ENCODE measurements around the gene PAX4. TPM values are rescaled to one million over a fixed set of nuclear protein-coding genes. Genes with fewer than 3 reads are reported as not detected.

PAX4 gene
- total and polyA plus RNA-seq, 2 donors (not counting 3 experiments of a cell fraction or from before 2014, with no cell fraction given), result not detected

DNA sequence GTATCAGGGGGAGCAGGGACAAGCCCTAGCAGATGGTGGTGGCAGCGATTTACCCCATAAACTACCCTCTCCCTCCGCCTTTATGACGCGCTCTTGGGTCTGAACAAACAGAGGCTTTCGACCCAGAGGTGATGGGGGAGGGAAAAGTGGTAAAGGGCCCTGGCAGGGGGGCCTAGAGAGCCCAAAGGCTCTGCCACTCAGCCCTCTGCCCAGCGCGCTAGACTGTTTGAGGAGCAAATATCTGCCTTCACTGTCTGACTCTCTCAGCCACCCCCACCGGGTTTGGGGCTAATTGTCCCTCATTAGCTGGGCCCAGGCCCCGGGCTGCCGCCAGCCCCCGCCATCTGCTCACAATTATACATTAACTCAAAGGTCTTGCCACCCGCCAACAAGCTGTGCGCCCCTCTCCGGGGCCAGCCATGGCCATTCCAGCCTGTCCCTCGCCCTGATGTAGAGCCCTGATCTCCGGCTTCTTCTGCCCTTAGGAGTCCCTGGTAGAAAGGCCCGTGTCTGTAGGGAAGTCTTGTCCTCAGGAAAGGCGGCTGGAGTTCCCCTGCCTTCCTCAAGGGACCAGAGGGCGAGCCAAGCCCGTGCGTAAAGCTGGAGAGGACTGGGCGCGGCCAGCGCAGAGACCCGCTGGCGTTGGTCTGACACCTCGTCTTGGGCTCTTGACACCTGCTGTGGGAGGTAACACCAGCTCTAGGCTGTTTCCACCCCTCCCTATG, 1.9 kb upstream of the PAX4 start:
- no peak overlapping the region for H2AFZ ChIP-seq (ENCODE audit: low read depth, low read length)
- ChIA-PET POLR2A (no interaction called here), CTCF (interaction anchor here (0.9 to 1.6 kb wide), 2 partner anchors 587 to 590 kb away, joined by 3 to 4 read pairs; no protein-coding TSS in a partner anchor)
- dilution Hi-C loops (cut with MboI; ENCODE audit: extremely low pct_ligation_motif_present, low sequenced_read_pairs), result no loop called here
- no peaks in the 10 kb centered on the region for H4K20me1 ChIP-seq (replicated peaks; ENCODE audit: control insufficient read depth, extremely low read depth, insufficient read depth, low read length)
- no peak overlapping the region for H3K27ac ChIP-seq (ENCODE audit: insufficient read depth, low read depth, low read length)
- no peaks in the 10 kb centered on the region for H3K9me1 ChIP-seq (replicated peaks; ENCODE audit: control insufficient read depth, extremely low read depth, insufficient read depth, low read length)
- no peak overlapping the region for H3K9ac ChIP-seq (replicated peaks; ENCODE audit: extremely low read depth, insufficient read depth, low read length)
- H3K9me3 ChIP-seq (replicated peaks; ENCODE audit: control insufficient read depth, insufficient read depth, low read length), result no peaks in the 10 kb centered on the region
- no TSS peak for BruUV-seq (replicated peaks)
- H3K36me3 ChIP-seq (ENCODE audit: control insufficient read depth in 2 of 2, extremely low read depth in 1 of 2, insufficient read depth in 2 of 2, low read length in 2 of 2), result no peaks in the 10 kb centered on the region
- intact Hi-C loops (cut with micrococcal nuclease), result loop anchor here (1.0 to 10.0 kb wide), 2 partner anchors 23 to 115 kb away; no protein-coding TSS in a partner anchor
- no peak overlapping the region for H3K4me3 ChIP-seq (replicated peaks in 1 of 3; ENCODE audit: insufficient read depth in 1 of 3, low read depth in 1 of 3, low read length in 3 of 3)
- peaks cover 30 to 44% of the 10 kb centered on the region in 2 experiments for H3K27me3 ChIP-seq (ENCODE audit: control insufficient read depth in 2 of 2, insufficient read depth in 2 of 2, low read length in 2 of 2)
- no peak overlapping the region for H3K4me2 ChIP-seq (ENCODE audit: insufficient read depth, low read length)
- no peaks in the 10 kb centered on the region for H3K4me1 ChIP-seq (ENCODE audit: control insufficient read depth, extremely low read depth, insufficient read depth, low read length)
- DNase-seq (ENCODE audit: low read depth, low spot score) (no peak), FAIRE-seq (no peak)
- H3K79me2 ChIP-seq (ENCODE audit: control insufficient read depth, insufficient read depth, low read length), result no peaks in the 10 kb centered on the region
- TF ChIP-seq EZH2 (IDR thresholded peaks at IDR 0.05; ENCODE audit: borderline replicate concordance, low read depth, low read length, severe bottlenecking), result no peak
- TF ChIP-seq MYC (IDR thresholded peaks at IDR 0.05; ENCODE audit: low read depth, low read length), result no peak
- no peak for TF ChIP-seq JUN (IDR thresholded peaks at IDR 0.05; ENCODE audit: borderline replicate concordance, insufficient read depth, insufficient read length, low read depth)
- TF ChIP-seq, protein P1, sequence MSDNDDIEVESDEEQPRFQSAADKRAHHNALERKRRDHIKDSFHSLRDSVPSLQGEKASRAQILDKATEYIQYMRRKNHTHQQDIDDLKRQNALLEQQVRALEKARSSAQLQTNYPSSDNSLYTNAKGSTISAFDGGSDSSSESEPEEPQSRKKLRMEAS (IDR thresholded peaks at IDR 0.05; ENCODE audit: insufficient read depth, insufficient read length), result no peak
- TF ChIP-seq, protein P2, sequence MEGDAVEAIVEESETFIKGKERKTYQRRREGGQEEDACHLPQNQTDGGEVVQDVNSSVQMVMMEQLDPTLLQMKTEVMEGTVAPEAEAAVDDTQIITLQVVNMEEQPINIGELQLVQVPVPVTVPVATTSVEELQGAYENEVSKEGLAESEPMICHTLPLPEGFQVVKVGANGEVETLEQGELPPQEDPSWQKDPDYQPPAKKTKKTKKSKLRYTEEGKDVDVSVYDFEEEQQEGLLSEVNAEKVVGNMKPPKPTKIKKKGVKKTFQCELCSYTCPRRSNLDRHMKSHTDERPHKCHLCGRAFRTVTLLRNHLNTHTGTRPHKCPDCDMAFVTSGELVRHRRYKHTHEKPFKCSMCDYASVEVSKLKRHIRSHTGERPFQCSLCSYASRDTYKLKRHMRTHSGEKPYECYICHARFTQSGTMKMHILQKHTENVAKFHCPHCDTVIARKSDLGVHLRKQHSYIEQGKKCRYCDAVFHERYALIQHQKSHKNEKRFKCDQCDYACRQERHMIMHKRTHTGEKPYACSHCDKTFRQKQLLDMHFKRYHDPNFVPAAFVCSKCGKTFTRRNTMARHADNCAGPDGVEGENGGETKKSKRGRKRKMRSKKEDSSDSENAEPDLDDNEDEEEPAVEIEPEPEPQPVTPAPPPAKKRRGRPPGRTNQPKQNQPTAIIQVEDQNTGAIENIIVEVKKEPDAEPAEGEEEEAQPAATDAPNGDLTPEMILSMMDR (IDR thresholded peaks at IDR 0.05; ENCODE audit: extremely low read depth in 1 of 2, insufficient read depth in 1 of 2, low read depth in 1 of 2, low read length in 2 of 2), result no peak
- no peak for TF ChIP-seq POLR2A (IDR thresholded peaks at IDR 0.05; ENCODE audit: low read depth, low read length)
- TF ChIP-seq FOS (IDR thresholded peaks at IDR 0.05; ENCODE audit: borderline replicate concordance, insufficient read depth, low read length), result no peak
- no peak for TF ChIP-seq POLR2AphosphoS5 (IDR thresholded peaks at IDR 0.05; ENCODE audit: insufficient read depth, low read depth, low read length)
- TF ChIP-seq GATA2 (IDR thresholded peaks at IDR 0.05; ENCODE audit: insufficient read depth, insufficient read length, low read depth, low read length), result no peak

Data from endothelial cell of umbilical vein (primary cell).